Glomerular endothelial cell (primary cell): ENCODE measurements around the gene ESYT1. TPM values are rescaled to one million over a fixed set of nuclear protein-coding genes. Genes with fewer than 3 reads are reported as not detected.
A peak's percentile ranks its signal among the peaks of the same experiment; 100 is the strongest.
"Not testable (repeated sequence)": the region's sequence is repeated elsewhere in the genome, so short reads cannot be mapped to it uniquely, and the experiment has no call there.

Experiments
- DNase-seq: peaks from one replicate; pipeline ENCODE4 v3.0.0-alpha.2; 2011; ENCODE audit warnings: low read depth, low spot score; ENCODE audit errors: extremely low read depth
- total RNA-seq: library from RNA; depleted of rRNA; stranded (reverse); fragments of >200 nt; gene quantifications from 2 replicates; pipeline ENCODE4 v1.2.3, GENCODE V29; 2015

The ESYT1 gene
- total RNA-seq, 1 donor from 2014 or later, result 275 TPM

DNA sequence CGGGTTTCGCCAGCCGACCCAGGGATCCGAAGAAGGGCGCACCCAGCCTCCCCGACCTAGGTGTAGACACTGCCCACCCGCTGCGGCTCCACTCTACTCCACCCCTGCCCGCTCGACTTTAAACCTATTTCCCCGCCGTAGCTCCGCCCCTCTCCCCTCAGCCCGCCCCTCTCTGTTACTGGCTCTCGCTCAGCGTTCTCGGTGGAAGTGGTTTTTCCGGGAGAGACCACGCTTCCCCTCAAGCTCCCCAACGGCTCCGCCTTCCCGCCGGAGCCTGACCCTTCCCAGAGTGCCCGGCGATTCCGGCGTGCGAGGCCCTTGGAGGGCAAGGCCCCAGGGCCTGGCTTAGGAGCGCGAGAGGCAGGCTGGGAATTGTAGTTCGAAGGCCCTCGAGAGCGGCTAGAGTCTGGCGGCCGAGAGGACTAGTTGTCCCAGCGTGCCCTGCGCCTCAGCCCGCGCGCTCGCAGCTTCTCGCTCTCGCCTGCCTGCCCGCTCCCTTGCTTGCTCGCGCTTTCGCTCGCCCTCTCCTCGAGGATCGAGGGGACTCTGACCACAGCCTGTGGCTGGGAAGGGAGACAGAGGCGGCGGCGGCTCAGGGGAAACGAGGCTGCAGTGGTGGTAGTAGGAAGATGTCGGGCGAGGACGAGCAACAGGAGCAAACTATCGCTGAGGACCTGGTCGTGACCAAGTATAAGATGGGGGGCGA lies 23.8 kb upstream of the ESYT1 start, which contains the start of gene PA2G4:
PA2G4 (plus strand) TSS at position 451 of the 706 bp plus-strand sequence; CDS start at position 630, 179 bp downstream.
- DNase-seq, result peak; percentile 88

DNA sequence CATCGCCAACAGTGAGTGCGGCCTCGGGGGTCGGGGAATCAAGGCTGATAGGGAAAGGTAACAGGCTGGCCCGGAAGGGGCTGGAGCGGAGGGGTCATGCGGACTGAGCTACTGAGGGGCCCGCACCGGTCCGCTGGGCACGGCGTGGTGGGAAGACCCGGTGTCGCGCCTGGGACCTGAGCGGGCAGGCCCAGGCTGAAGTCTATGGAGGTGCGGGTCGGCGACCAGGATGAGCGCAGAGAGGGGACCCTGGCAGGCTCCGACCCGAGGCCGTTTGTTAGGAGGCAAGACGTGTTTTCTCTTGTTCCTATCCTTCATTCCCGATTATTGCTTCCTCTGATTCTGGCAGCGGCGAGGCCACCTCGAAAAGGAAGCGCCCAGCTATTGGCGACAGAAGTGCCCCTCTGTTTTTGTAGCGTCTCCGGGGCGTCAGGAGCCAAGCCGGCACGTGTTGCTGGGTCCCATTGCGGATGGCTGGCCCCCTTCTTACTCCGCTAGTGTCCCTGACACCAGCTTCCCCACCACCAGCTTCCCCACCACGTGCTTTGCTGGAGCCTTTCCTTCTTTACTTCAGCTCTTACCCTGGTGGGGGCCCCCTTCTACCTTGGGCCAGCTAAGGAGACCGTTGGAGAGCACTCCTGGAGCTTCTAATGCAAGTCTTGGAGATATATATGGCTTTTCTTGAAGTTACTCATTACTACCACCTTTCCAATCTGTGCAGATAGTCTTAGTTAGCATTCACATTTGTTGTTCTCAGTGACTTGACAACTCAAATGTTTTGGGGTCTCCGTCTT lies 23.1 kb upstream of the ESYT1 start:
- DNase-seq, result no peak

DNA sequence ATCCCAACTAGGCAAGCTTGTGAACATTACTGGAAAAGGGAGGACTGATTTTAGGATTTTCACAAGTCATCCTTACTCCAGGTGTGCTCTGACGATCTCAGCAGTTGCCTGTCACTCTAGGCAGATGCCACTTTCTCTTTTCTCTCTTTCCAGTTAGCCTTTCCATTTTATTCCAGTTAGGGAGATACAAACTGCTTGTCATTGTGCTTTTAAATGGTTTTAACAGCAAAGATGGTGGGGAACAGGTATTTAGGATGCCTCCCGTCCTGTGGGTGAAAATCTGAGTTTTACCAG lies 22.5 kb upstream of the ESYT1 start:
- no peak for DNase-seq

DNA sequence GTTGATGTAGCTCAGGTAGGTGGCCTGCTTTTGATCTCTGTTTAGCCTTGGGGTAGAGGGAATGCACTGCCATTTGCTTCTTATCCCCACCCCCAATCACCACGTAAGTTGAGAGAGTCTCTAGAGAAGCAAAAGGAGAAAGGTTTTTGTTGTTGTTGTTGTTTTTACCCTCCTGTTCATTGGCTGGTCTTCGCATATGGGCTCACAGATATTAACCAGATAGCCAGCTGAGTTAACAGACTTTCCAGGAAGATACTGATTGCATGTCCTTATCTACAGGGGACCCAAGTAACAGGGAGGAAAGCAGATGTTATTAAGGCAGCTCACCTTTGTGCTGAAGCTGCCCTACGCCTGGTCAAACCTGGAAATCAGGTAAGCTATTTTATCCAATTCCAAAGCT lies 20.8 kb upstream of the ESYT1 start:
- DNase-seq, result no peak

DNA sequence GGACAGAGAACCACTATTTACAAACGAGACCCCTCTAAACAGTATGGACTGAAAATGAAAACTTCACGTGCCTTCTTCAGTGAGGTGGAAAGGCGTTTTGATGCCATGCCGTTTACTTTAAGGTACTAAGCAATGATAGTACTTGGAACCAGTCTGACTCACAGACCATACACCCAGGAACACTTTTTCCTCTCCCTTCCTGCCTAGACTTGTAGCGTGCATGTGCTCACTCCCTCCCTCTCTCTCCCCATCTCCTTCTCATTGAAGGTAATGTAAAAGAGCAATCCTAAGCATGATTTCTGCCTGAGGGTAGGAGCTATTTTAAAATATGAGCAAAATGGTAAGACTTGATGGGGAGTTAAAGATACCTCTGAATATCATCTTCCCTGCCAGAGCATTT lies 17.5 kb upstream of the ESYT1 start:
- no peak for DNase-seq

DNA sequence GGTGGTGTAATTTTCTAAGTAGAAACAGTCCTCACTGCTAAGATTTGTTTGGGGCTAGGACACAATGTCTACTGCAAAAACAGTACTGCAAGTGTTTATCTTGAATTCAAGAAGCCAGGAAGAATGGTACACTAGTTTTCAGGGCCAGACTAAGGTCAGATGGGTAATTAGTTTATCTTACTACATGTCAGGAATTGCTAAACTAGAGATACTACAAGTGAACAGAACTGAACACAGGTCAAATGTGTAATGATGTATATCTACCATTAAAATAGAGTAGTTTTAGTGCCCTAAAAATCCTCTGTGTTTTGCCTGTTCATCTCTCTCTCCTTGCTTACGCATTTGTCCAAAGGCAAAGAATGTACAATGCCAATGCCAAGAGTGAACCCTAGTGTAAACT lies 14.0 kb upstream of the ESYT1 start:
- DNase-seq, result no peak

DNA sequence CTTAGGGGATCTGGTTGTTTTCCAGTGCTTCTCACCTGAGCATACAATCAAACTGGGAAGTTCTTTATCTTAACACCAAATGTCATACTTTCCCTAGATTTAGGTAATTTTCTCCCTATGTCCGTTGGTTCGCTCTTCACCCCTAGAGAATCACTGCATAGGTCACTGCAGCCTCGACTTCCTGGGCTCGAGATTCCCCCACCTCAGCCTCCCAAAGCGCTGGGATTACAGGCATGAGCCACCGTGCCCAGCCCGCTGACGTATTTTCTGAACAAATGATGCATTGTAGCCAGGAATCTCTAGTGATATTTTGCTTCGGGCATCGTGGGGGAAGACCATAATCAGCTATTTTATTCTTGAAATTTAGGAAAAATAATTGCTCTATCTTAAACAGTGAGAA lies 12.7 kb upstream of the ESYT1 start:
- no peak for DNase-seq

DNA sequence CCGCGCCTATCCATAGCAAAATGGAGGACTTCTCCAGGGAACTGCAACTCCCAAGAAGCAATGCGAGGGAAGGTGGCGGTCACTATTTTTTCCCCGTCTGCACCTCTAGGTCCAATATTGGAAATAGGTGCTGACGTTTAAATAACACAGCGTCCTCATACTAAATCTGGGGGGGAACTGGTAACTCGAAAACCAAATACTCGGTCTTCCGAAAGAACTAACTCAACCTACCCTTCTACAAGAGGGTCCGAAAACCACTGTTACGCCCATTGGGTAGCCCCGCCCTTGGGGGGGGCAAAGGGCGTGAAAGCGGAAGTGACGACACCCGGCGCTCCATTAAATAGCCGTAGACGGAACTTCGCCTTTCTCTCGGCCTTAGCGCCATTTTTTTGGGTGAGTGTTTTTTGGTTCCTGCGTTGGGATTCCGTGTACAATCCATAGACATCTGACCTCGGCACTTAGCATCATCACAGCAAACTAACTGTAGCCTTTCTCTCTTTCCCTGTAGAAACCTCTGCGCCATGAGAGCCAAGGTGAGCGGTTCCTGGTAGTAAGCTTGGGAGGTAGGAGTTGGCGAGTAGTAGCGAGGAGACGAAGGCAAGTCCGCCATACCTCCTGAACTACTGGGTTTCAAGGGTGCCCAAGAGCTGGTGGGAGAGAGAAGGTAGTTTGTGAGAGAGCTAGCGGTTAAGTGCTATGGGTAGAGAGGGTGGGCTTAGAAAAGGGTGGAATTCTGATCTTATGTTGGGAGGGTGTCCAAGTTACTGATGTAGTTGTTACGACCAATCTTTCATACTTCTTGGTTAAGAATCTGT lies 11.6 kb upstream of the ESYT1 start, which contains the start of gene RPL41:
RPL41 (plus strand) TSS at position 367 of the 815 bp plus-strand sequence.
- DNase-seq, result peak; percentile 92

DNA sequence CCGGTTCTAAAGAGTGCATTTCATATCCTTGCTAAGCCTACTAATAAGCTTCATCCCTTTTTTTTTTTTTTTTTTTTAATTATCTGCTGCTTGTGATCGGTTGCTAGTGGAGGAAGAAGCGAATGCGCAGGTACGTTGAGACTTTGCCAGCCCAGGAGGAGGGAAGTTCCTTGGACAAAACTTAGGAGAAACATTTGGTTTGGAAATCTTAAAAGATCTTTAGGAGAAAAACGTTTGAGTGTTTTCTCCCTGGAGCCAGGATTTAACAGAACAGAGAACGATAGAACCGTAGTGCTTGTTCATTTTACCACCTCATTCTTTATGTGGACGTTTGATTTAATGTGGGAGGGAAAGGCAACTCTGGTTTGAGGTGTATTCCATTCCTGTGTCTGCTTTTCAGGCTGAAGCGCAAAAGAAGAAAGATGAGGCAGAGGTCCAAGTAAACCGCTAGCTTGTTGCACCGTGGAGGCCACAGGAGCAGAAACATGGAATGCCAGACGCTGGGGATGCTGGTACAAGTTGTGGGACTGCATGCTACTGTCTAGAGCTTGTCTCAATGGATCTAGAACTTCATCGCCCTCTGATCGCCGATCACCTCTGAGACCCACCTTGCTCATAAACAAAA lies 10.9 kb upstream of the ESYT1 start:
- not testable (repeated sequence) for DNase-seq

DNA sequence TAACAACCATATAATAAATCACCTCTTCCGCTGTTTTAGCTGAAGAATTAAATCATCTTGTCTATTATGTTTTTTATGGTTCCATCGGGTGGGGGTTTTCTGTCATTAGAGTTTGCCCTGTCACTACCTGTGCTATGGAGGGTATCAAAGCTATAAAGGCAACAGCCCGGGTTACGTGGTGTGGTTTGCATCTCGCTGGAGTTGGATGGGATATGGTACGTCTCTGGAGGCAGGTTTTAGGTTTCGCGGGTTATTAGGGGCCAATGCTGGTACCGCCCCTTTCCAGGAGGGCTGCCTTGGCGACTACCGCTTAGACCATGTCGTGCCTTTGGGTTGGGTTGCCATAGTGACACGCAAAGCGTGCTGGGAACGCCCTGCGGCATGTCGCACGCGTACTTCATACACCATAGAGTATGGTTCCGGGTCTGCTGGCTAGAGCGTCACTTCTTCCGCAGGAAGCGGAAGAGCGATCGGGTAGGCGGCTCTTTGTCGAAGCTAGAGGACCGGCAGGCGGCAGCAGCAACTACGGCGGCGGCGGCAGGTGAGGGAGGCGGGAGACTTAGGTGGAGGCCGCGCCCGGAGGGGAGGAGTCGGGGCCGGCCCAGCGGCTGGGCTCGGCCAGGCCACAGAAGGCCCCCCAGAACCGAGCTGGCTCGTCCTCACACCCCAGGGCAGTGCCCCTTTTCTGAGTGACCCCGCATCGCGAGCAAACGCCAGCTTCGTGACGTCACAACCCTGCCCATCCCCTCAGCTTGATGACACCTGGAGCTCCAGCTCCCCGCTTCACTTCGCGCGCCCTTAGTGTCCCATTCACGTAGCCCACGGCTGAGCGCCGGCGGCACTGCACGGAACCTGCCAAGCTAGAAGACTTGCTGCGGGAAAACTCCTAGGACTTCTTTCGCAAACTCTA lies 10.0 kb upstream of the ESYT1 start, which contains the start of gene ZC3H10:
ZC3H10 (plus strand) TSS at position 489 of the 910 bp plus-strand sequence. CDS start 2,297 bp downstream, outside the sequence.
- peak; percentile 93 for DNase-seq

DNA sequence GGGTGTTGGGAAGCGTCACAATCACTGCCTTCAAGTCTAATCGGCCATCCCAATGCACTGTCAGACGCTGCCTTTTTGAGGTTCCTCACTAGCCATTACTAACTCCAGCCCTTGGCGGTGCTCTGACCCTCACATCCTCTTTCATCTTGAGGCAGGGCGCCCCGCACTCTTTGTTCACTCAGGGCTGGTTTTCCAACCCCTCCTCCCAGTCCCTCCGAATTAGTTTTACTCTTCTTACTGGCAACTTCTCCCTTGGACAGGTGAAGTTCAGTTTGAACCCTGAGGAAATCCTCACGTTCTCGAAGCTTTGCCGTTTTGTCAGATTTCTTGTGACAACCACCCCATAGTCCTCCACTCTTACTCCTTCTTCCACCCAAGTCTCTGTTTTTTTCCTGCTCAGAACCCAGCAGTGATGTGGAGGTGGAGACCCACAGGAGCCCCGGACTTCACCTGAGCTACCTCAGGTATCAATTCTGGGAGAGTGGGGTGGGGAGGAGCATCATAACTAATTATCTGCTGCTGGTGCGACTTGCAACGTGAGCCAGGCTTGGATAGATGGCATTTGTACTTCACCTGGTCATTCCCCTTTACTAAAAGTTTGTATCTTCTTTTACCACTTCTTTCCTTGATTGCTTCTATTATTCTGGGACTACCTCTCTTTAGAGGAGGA lies 9.2 kb upstream of the ESYT1 start:
- DNase-seq, result no peak

DNA sequence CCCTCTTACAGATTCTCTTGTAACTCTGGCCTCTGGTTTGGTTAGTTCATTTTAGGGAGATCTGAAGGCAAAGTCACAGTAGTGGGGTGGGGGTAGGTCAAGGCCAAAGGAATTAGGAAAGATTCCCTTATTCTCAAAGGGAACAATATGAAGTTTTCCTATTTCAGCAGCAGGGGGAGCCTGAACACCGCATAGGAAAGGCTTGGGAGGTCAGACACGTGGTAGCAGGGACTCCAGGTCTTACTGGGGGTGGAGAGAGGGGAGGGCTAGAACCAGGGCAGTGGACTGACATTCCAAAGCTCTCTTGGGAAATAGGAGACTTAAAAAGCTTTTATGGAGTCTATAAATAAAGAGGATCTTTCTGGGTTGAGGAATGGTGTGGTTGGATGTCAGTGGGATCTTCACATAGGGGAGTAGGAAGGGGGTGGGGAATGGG lies 8.7 kb upstream of the ESYT1 start:
- no peak for DNase-seq

DNA sequence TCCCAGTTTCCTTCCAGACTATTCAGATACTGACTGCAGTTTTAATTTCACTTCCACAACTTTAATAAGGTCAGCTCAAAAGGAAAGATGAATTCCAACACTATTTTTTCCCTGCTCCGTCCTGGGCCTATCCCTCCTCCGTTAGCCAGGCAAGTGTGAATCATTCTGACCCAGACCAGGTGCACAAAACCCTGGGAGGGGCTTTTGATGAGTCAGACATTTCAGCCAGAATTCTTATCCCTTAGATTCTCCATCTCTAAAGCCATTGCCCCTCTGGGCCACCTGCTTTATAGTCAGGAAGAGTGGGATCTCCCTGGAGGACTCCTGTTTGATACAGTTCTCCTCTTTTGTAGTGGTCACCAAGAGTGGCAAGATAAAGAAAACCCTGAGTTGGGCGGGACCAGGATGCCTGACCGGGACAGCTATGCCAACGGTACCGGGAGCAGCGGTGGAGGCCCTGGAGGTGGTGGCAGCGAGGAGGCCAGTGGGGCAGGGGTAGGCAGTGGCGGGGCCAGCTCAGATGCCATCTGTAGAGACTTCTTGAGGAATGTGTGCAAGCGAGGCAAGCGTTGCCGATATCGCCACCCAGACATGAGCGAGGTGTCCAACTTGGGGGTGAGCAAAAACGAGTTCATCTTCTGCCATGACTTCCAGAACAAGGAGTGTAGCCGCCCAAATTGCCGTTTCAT lies 7.8 kb upstream of the ESYT1 start:
- DNase-seq, result no peak

DNA sequence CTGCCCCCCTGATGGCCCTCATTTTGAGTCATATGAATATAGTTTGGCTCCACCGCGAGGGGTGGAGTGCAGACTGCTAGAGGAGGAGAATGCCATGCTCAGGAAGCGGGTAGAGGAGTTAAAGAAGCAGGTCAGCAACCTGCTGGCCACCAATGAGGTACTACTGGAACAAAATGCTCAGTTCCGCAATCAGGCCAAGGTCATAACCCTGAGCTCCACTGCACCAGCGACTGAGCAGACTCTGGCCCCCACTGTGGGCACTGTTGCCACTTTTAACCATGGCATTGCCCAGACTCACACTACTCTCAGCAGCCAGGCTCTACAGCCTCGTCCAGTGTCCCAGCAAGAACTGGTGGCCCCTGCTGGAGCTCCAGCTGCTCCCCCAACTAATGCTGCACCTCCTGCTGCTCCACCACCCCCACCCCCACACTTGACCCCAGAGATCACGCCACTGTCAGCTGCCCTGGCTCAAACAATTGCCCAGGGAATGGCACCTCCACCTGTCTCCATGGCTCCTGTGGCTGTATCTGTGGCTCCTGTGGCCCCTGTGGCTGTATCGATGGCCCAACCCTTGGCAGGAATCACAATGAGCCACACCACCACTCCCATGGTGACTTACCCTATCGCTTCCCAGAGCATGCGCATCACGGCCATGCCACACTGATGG lies 6.7 kb upstream of the ESYT1 start:
- no peak for DNase-seq

DNA sequence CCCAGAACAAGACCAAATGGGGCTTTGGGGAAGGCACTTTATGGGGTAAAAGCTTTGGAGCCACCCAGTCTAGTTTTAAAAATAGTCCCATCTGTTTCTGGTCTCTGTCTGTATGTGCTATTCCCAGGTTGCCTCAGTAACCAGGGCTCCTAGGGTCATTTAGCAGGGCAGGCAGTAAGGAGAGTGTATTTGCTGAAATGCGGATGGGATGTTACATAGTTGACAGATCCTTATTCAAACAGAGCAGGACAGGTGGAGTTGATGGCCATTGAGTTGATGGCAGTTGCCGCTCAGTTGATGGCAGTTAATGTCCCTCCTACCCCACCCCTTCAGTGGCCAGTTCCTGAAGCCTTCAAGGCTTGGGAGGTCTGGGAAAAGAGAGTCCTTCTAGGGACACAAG lies 5.4 kb upstream of the ESYT1 start:
- no peak for DNase-seq

DNA sequence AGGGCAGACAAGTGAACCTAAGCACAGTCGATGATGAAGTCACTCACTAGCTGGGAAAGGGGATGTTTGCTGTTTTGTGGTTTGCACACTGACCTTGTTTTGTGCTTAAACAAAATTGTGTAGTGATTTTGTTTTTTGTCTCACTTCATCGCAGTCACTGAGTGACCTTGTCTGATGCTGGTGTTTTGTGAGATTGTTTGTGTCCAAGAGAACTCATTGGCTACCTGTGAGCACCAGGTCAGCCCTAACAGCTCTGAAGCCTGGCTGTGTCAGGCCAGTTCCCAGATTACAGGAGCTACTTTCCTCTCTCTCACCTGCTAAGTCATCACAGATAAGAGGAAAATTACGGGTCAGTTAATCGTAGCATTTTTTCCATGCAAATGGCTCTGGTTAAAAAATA lies 3.9 kb upstream of the ESYT1 start:
- DNase-seq, result no peak

DNA sequence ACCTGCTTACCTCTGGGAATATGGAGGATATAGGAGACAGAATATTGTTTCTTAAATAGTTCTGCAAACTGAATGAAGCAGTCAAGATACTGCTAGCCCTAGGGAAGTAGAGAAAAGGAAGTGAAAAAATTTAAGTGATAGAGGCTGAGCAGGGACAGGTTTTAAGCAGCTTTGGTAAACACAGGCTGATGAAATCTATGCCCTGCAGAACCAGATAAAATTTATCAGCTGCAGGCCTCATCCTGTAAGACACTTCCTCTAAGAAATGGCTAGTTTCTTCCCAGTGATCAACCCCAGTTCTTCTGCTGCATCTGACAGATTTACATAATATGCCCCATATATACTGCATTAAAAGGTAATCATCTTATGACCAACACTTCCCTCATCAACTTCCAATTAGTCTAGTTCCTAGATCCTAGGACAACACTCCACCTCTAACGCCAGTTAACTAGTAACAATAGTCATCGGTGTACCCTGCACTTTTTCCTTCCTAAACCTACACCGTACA lies 1.3 kb upstream of the ESYT1 start:
- no peak for DNase-seq

DNA sequence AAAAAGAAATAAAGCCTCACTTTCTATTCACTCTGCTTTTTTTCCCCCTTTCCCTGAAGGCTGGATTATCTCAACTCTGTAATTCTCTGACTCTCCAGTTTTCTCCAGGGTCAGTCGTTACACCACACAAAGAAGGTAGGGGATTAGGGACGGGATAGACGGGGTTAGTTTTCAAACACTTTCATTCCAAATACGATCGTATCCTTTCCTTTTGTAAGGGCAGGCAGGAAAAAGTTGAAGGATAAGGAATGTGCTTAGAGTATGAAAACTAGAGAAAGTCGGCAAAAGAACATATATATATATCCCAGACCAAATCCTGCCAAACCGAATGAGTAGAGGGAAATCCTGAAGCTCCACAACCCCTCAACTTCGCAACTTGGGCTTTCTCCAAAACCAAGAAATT lies 581 bp upstream of the ESYT1 start:
- no peak for DNase-seq
